Nephron progenitor cell (in vitro differentiated cells): ENCODE data around the gene SORT1.

Source experiments
- DNase-seq: peaks from one replicate; pipeline ENCODE4 v3.0.0; 2021
- H3K27ac Mint-ChIP-seq: 2 replicates; pipeline ENCODE4 v1.8.0; 2021; ENCODE audit warnings: mild to moderate bottlenecking, moderate library complexity, mixed read lengths
- H3K27me3 Mint-ChIP-seq: 2 replicates; pipeline ENCODE4 v1.8.0; 2021; ENCODE audit warnings: mild to moderate bottlenecking, low read depth, mixed read lengths; ENCODE audit not compliant: poor library complexity
- H3K36me3 Mint-ChIP-seq: 2 replicates; pipeline ENCODE4 v1.8.0; 2021; ENCODE audit warnings: low read depth, mixed read lengths
- H3K4me1 Mint-ChIP-seq: 2 replicates; pipeline ENCODE4 v1.8.0; 2021; ENCODE audit warnings: mixed read lengths
- H3K4me3 Mint-ChIP-seq: 2 replicates; pipeline ENCODE4 v1.8.0; 2021; ENCODE audit warnings: mild to moderate bottlenecking, moderate library complexity, mixed read lengths
- H3K9me3 Mint-ChIP-seq: 2 replicates; pipeline ENCODE4 v1.8.0; 2021; ENCODE audit warnings: mild to moderate bottlenecking, moderate library complexity, mixed read lengths
- CTCF ChIP-seq: fragments of 200-600 bp; sonication (generic); IDR thresholded peaks from 2 replicates; pipeline ENCODE4 v1.5.0; 2021; ENCODE audit warnings: antibody characterized with exemption

Gene SORT1

GRCh38 chr1:109319114-109319513 lies 78.6 kb downstream of the SORT1 start:
- TF ChIP-seq CTCF, result no peak
- peaks cover 65% of the 10 kb centered on the region for H3K36me3 Mint-ChIP-seq
- peaks cover 10% of the 10 kb centered on the region for H3K4me1 Mint-ChIP-seq
- DNase-seq, result no peak
- H3K9me3 Mint-ChIP-seq, result no peaks in the 10 kb centered on the region
- no peak overlapping the region for H3K4me3 Mint-ChIP-seq
- H3K27ac Mint-ChIP-seq, result peak overlapping the region; percentile 30
- no peaks in the 10 kb centered on the region for H3K27me3 Mint-ChIP-seq

GRCh38 chr1:109316506-109316905 lies 81.2 kb downstream of the SORT1 start:
- Mint-ChIP-seq H3K27ac (no peak overlapping the region), H3K4me3 (no peak overlapping the region), H3K9me3 (no peaks in the 10 kb centered on the region), H3K4me1 (peaks cover 10% of the 10 kb centered on the region), H3K27me3 (no peaks in the 10 kb centered on the region), H3K36me3 (peaks cover 68% of the 10 kb centered on the region)
- no peak for DNase-seq
- TF ChIP-seq CTCF, result no peak

GRCh38 chr1:109315288-109315687 lies 82.4 kb downstream of the SORT1 start:
- Mint-ChIP-seq H3K27me3 (no peaks in the 10 kb centered on the region), H3K4me3 (no peak overlapping the region), H3K4me1 (peaks cover 10% of the 10 kb centered on the region), H3K9me3 (no peaks in the 10 kb centered on the region), H3K36me3 (peaks cover 58% of the 10 kb centered on the region), H3K27ac (no peak overlapping the region)
- no peak for DNase-seq
- TF ChIP-seq CTCF, result no peak

- H3K27ac Mint-ChIP-seq, result no peak overlapping the region
- no peak for TF ChIP-seq CTCF
- H3K27me3 Mint-ChIP-seq, result no peaks in the 10 kb centered on the region
- H3K9me3 Mint-ChIP-seq, result no peaks in the 10 kb centered on the region
- no peak for DNase-seq
- H3K4me1 Mint-ChIP-seq, result peaks cover 10% of the 10 kb centered on the region
- no peak overlapping the region for H3K4me3 Mint-ChIP-seq
- H3K36me3 Mint-ChIP-seq, result peaks cover 54% of the 10 kb centered on the region
Measured at GRCh38 chr1:109314795-109315194, 82.9 kb downstream of the SORT1 start.

- no peak overlapping the region for H3K27ac Mint-ChIP-seq
- no peaks in the 10 kb centered on the region for H3K9me3 Mint-ChIP-seq
- H3K27me3 Mint-ChIP-seq, result no peaks in the 10 kb centered on the region
- peaks cover 7% of the 10 kb centered on the region for H3K4me1 Mint-ChIP-seq
- TF ChIP-seq CTCF, result no peak
- no peak for DNase-seq
- no peak overlapping the region for H3K4me3 Mint-ChIP-seq
- H3K36me3 Mint-ChIP-seq, result peaks cover 46% of the 10 kb centered on the region
Measured at GRCh38 chr1:109312978-109313775, 84.5 kb downstream of the SORT1 start.

GRCh38 chr1:109312246-109312645 lies 85.5 kb downstream of the SORT1 start:
- no peak for TF ChIP-seq CTCF
- peaks cover 12% of the 10 kb centered on the region for H3K4me1 Mint-ChIP-seq
- H3K36me3 Mint-ChIP-seq, result peaks cover 41% of the 10 kb centered on the region
- H3K9me3 Mint-ChIP-seq, result no peaks in the 10 kb centered on the region
- H3K27ac Mint-ChIP-seq, result no peak overlapping the region
- peaks cover 2% of the 10 kb centered on the region for H3K27me3 Mint-ChIP-seq
- no peak overlapping the region for H3K4me3 Mint-ChIP-seq
- DNase-seq, result no peak
